GM08714 (cell line): ENCODE results near the gene IL2RA.
"Not testable (repeated sequence)": the region's sequence is repeated elsewhere in the genome, so short reads cannot be mapped to it uniquely, and the experiment has no call there.

ENCODE experiments used
- H3K4me3 ChIP-seq: fragments of 200-500 bp; sonication (Bioruptor generic); 2 replicates; pipeline ENCODE4 v1.5.1; 2014; ENCODE audit warnings: mild to moderate bottlenecking, low read length, inconsistent platforms
- ZNF274 ChIP-seq: IDR thresholded peaks from 2 replicates; pipeline ENCODE4 v1.6.1; 2012; ENCODE audit warnings: mild to moderate bottlenecking, low read depth, low read length

IL2RA gene

DNA sequence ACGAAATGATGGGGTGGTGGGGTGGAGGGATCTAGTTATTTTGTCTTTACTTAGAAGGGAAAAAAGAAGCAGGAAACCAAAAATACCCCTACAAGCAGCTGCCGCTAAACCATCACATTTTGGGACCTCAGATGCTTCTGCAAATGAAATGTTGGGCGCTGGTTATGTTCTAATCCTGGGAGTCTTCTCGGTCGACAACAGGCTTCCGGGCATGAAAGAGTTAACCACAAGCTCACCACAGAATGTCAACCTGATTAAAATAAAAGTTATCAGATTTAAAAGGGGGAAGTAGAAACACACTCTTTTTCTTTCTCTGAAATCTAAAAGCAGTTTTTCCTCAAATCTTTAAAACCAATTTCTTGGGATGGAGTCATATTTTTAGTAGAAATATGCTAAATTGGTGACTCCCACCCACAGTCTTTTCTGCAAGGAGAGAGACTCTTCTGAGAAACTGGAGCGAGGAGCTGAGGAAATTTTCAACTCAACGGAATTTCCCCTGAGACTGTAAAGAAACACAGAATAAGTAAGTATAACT is 16.8 kb downstream of the IL2RA start:
- H3K4me3 ChIP-seq: no peak overlapping the region; the same call in 1 of the 2 replicates
- no peak for TF ChIP-seq ZNF274

GRCh38 chr10:6044751-6045313 is 17.3 kb downstream of the IL2RA start:
- peak overlapping the region; percentile 47; the same call in 1 of the 2 replicates for H3K4me3 ChIP-seq
- no peak for TF ChIP-seq ZNF274

DNA sequence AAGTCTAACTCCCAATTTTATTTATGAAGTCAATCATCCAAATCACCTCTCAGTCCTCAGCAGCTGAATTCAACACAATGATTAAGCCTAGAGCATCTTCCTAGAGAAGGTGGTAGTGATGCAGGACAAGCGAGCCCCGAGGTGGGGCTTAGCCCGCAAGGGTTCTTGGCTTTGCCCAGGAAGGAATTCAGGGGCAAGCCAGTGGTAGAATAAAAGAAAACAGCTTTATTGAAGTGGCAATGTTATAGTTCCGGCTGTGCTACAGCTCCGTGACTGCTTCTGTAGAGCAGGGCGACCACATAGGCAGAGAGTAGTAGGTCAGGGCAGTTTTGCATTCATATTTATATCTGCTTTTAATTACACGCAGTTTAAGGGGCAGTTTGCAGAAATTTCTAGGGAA is 18.1 kb downstream of the IL2RA start:
- TF ChIP-seq ZNF274: no peak
- H3K4me3 ChIP-seq: no peak overlapping the region; the same call in 1 of the 2 replicates

DNA sequence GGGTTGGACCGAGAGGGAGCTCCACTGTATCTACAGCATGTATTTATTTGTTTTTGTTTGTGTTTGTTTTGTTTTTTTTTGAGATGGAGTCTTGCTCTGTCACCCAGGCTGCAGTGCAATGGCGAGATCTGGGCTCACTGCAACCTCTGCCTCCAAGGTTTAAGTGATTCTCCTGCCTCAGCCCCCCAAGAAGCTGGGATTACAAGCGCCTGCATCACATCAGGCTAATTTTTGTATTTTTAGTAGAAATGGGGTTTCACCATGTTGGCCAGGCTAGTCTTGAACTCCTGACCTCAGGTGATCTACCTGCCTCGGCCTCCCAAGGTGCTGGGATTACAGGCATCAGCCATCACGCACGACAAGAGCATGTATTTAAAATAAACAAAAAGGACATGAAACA is 18.8 kb downstream of the IL2RA start:
- H3K4me3 ChIP-seq: not testable (repeated sequence)

GRCh38 chr10:6040205-6040604 is 22.0 kb downstream of the IL2RA start:
- no peak overlapping the region for H3K4me3 ChIP-seq
- no peak for TF ChIP-seq ZNF274

DNA sequence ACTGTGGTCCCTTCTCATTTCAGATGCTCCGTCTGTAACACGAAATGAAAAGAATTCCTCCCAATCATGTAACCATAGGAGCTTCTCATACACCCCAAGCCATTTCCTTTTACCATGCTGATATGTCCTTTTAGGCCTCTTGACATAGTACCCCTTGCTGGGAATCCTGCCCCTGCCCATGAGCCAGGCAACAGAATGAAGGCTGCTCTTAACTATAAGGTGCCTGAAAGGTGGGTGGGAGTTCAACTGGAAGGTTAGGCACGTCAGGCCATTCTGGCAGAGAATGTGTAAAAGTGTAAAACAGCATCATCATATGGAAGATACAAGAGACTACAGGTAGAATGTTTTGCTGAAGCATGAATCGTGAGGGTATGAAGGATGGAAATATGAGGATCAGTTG is 22.5 kb downstream of the IL2RA start:
- TF ChIP-seq ZNF274: no peak
- H3K4me3 ChIP-seq: no peak overlapping the region

GRCh38 chr10:6038071-6038631 is 24.0 kb downstream of the IL2RA start:
- TF ChIP-seq ZNF274: no peak
- no peak overlapping the region for H3K4me3 ChIP-seq

GRCh38 chr10:6037422-6037821 is 24.7 kb downstream of the IL2RA start:
- no peak overlapping the region for H3K4me3 ChIP-seq
- no peak for TF ChIP-seq ZNF274

DNA sequence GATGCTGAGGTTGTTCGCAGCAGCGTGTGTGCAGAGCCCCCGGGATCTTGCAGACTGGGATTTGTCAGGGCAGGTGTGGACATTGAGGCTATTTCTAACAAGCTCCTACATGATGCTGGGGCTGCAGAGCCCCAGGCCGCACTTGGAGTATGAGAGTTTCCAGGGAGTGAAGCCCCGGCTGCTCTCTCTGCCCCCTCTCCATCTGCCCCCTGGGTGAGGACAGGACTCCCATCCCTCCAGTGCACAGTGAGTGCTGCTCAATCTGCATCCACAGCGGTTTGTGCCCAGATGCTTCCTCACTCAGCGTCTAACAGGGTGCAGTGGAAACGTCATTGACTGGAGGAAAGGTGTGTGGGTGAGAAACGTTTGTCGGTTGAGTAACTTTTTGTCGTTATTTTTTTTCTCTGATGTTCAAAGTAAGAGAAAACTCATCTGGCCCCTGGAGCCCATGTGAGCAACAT is 25.3 kb downstream of the IL2RA start:
- no peak for TF ChIP-seq ZNF274
- H3K4me3 ChIP-seq: no peak overlapping the region

GRCh38 chr10:6035931-6036575 is 26.1 kb downstream of the IL2RA start:
- no peak for TF ChIP-seq ZNF274
- H3K4me3 ChIP-seq: no peak overlapping the region

DNA sequence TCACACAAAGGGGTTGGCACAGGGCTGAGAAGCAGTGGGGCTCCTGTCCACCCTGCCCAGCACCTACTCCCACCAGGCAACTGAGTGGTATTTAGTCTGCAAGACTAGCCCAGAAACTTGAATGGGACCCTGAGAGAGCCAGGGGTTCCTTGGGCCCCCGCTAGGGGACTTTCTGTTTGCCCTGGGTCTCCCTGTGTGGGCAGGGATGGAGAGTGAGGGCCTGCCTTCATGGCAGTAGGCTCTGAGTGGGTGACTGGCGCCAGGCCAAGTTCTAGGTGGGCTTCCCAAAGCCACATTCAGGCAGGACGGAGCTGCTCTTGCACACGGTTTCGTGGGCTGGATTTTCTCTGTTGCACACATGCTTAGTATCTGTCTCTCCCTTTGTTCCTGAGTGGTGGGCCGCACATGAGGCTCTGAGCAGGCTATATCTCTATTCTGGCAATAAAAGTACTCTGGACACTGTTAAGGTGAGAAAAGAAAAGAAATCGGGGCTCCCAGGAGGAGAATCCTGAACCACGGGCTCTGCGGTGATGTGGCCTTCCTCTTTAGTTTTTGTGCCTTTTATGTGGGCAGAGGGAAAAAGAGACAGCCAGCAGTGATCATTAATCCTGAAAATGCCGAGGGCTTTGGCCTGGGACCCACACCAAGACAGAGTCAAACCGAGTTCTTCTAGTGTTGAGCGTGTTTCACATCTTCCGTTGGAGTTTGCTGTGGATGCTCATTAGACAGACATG is 26.9 kb downstream of the IL2RA start:
- no peak for TF ChIP-seq ZNF274

GRCh38 chr10:6034371-6034770 is 27.8 kb downstream of the IL2RA start:
- TF ChIP-seq ZNF274: no peak
- no peak overlapping the region for H3K4me3 ChIP-seq

More for the DNA sequence above, 26.9 kb downstream of the IL2RA start:
- H3K4me3 ChIP-seq: no peak overlapping the region

DNA sequence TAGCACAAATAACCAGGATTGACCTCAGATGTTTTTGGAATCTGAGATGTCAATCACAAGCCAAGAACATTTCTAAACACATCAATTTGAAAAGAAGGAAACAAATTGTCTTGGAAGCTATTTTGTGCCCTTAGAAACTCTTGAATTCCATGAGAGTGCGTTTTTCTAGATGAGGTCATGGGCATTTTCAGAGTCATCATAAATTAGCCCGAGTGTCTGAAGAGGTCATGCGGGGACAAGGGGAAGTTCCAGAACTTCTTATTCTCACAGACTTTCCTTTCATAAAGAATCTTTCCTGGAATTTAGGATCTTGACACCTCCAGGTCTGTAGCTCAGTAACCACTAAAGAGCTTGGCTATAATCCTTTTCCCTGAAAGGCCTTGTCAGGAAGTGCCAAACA is 28.2 kb downstream of the IL2RA start:
- no peak for TF ChIP-seq ZNF274
- no peak overlapping the region for H3K4me3 ChIP-seq

GRCh38 chr10:6030940-6031339 is 31.2 kb downstream of the IL2RA start:
- H3K4me3 ChIP-seq: no peak overlapping the region
- no peak for TF ChIP-seq ZNF274
